ENCODE results near the gene MCF2L2.
"Not testable (repeated sequence)": the region's sequence is repeated elsewhere in the genome, so short reads cannot be mapped to it uniquely, and the experiment has no call there.

MCF2L2 gene

DNA sequence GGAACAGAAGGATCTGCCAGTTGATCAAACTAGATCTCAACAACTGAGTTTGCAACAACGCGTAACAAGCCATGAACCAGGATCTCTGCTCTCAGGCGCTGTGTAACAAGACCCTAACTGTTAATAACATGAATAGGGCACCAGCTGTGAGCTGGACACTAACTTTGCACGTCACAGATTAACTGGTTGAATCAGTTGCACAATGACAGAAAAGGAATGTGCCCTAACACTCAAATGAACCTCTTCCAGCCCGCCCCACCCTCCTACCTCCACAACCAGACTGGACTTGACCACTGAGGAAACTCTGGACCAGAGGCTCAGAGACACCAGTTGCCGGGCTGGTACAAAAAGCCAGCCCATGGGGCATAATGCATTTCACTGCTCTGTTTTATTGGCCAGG lies 34.3 kb downstream of the MCF2L2 start:
- DNase-seq, result no peak

- no peak for DNase-seq
These were observed 34.8 kb downstream of the MCF2L2 start for GRCh38 chr3:183393625-183394024.

- no peak for DNase-seq
These were observed 36.0 kb downstream of the MCF2L2 start for GRCh38 chr3:183392186-183393034.

- DNase-seq, result no peak
These were observed 37.0 kb downstream of the MCF2L2 start for GRCh38 chr3:183391460-183391859.

- no peak for DNase-seq
These were observed 37.6 kb downstream of the MCF2L2 start for GRCh38 chr3:183390844-183391243.

DNA sequence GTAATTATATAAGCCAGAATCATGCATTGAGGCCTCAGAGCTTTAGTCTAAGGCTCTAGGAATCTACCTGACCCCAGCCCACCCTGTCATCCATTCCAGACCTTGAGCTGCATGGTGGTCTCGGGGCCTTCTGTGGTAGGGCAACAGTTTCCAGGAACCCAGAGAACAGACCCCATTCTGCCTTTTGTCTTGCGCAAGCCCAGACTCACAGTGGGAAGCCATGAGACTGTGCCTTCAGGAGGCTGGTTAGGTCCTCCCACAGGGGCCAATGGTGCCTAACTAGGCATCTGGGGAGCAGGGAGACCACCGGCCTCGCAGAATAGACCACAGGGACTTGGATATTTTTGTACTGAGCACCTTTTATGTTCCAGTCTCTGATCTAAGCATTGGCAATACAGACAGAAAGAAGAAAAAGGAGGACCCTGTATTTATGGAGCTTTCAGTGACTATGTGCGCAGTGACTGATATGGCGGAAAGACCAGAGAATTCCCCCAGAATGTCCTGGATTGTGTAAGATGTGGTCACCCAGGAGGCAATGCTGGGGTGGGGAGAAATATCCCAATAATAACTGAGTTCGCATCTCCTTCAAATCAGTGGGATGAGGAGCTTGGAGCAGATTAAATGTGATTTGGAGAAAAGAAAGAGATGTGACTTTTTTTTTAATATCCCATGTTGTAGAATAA lies 40.1 kb downstream of the MCF2L2 start:
- no peak for DNase-seq

DNA sequence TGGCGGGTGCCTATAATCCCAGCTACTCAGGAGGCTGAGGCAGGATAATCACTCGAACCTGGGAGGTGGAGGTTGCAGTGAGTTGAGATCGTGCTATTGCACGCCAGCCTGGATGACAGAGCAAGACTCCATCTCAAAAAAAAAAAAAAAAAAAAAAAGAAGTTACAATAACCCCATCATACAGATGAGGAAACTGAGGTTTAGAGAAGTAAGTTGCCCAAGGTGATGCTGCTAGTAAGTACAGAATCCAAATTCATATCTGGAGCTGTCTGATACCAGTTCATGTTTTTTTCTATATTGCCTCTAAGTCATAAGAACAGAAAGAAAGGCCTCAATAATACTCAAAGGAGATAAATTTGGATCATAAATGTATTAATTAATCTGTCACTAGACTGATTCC lies 40.6 kb downstream of the MCF2L2 start:
- no peak for DNase-seq

DNA sequence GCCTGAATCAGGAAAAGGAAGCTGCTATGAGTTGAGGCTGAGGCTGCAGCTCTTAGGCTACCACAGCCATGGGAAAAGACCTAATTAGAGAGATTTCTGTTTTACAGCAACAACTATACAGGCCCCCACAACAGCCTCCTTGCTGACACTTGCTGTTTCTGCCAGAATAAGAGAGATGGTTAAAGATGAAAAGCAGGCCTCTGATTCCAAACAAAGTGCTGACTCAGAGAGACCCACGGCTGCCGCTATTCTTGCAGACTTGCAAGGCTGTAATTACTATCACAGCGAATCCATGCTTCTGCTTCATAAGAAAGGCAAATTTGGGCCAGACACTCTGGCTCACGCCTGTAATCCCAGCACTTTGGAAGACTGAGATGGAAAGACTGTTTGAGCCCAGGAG lies 41.8 kb downstream of the MCF2L2 start:
- DNase-seq, result no peak

DNA sequence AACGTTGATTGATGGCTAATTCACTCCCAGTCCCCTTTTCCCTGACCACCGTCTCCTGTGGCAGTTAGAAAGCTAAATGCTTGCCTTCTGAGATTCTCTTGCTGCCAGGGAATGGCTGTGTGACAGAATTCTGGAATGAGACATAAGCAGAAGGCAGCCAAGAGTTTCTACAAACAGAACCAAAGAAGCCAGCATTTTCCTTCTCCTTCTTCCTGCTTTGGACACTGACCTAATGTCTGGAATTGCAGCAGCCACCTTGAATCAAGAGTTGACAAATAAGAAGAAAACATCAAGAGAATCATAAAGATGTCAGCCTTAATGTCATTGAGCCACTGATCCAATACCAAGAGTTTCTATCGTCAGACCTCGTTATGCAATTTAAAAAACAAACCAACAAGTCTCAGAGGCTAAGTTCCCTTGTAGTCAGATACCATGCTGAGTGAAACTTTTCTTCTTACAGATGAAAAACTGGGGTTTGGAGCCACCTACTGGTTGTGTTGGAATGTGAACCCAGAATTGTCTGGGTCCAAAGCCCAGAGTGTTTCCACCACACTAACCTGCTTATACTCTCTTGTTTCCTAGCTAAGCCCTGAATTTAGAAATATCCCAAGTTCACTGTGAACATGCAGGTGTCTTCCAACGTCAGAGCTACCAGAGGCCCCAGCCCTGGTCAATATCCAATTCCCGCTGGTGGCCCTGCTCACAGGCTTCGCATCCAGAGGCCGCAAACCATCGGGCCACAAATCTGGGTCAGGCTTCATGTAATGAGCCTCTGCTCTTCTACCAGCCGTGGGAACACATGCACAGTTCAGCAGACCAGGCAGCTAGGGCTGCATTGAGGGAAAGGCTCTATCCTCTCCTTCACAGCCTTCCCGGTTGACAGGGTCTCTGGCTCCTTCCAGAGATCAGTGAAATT lies 42.5 kb downstream of the MCF2L2 start:
- DNase-seq, result peak; percentile 37 to 53

- no peak for DNase-seq
These were observed 46.7 kb downstream of the MCF2L2 start for GRCh38 chr3:183381673-183382072.

DNA sequence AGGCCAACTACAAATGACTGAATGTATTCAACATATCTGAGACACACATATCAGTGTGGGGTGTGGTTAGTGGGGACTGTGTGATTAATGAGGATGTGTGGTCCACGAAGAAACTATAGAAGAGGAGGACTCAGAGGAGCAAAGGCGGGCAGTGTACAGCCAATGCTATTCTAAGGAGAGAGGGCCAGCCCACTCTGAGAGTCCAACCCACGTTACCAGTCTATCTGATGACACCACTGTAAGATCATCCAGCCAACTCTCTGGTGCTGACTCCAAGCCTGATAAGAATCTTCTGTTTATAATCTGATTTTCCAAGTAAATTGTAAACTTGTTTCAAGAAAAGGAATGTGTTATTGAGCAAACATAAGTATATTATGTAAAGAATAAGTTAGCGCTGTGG lies 47.2 kb downstream of the MCF2L2 start:
- DNase-seq, result no peak

- DNase-seq, result no peak
These were observed 49.5 kb downstream of the MCF2L2 start for GRCh38 chr3:183378951-183379350.

DNA sequence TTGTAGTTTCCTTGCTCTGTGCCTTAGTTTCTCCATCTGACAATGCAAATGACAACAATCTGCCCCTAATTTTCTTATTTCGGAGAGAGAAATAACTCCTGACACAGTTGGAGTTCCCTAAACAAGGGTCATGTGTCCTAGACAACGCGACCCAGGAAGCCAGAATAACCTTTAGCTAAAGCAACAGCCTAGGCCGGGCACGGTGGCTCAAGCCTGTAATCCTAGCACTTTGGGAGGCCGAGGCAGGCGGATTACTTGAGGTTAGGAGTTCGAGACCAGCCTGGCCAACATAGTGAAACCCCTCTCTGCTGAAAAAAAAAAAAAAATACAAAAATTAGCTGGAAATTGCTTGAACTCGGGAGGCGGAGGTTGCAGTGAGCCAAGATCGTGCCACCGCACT lies 49.9 kb downstream of the MCF2L2 start:
- no peak for DNase-seq

DNA sequence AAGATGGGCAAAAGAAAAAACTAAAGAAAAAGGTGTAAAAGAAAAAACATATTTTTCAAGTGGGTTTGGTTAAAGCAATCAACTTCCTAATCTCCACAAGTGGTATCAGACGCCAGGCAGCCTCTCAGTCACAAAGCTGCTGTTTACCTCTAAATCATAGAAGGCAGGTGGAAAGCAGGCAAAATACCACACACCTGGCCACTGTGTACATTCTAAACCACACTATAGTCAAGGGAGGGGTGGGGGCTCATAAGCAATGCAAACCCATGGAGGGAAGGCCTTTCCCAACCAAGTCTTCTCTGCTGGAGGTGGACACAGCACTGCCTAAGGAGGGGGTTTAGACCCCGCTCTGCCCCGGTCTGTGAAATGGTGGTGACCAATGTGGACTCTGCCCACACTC lies 50.4 kb downstream of the MCF2L2 start:
- no peak for DNase-seq

DNA sequence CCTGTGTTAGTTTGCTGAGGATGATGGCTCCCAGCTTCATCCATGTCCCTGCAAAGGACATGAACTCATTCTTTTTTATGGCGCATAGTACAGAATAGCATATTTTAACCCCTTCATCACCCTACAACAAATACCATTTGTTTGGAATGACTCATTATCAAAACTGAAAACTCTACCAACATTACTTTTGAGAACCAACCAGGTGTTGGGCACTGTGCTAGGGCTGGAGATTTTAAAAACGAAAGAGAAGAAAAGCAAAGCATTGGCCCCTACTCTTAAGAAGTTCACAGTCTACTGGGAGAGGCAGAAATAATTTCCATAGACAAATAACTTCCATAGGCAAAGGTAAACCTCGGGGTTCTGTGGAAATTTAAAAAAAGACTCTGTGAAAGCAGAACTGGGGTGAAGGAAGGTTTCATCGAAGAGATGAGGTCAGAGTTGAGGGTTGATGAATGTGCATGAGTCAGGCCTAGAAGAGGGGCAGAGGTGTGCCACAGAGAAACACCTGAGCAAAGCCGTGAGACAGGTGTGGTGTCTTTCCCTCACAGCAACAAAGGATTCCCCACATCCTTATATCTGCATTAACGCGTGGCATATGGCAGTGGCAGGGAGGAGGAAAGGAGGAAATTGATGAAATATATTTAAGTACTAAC lies 51.0 kb downstream of the MCF2L2 start:
- DNase-seq, result no peak

DNA sequence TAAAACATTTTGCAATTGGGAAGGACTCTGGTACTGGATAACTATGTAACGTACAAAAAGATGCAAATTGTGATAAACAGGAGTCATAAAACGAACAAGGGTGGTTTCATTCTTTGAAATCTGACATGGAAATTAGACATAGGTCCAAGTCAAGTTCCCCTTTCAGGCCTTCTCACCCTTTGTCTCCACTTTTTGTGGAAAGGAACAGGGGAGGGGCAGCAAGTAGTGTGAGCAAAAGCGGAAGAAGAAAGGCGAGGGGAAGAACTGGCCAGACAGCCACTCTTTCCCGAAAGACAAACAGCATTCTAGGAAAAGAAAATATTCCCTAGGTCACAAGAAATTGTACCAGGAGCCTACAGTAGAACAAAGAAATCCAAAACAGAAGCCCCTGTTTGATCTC lies 52.6 kb downstream of the MCF2L2 start:
- no peak for DNase-seq

- DNase-seq, result no peak
These were observed 53.1 kb downstream of the MCF2L2 start for GRCh38 chr3:183375337-183375736.

DNA sequence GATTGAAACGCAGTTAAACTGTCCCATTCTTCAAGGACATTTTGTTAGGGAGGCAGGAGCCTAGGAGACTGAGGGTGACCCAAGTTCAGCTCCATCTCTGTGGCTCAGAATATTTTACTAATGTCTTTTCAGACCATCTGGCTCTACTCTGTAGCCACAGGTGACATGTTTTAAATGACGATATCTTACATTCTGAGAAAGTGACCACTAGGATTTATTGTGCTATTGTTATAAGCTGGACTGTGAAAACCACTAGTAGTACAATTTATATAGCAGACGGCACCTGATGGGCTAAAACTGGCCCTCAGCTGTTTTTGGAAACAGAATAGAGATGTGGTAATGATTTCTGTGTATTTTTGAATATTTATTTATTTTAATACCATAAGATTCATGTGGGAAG lies 55.5 kb downstream of the MCF2L2 start:
- DNase-seq, result no peak

GRCh38 chr3:183371600-183371968 lies 56.8 kb downstream of the MCF2L2 start:
- DNase-seq, result not testable (repeated sequence)

GRCh38 chr3:183370391-183370790 lies 58.0 kb downstream of the MCF2L2 start:
- no peak for DNase-seq

- DNase-seq, result no peak
These were observed 58.8 kb downstream of the MCF2L2 start for GRCh38 chr3:183369627-183370026.

- no peak for DNase-seq
These were observed 59.3 kb downstream of the MCF2L2 start for GRCh38 chr3:183369117-183369516.

Data from activated CD4-positive, alpha-beta T cell treated with anti-CD3 and anti-CD28 coated beads, Interleukin-2, amount 50 U/mL, for 4 hours (primary cell).